Tibial nerve (tissue), 4 donors: Measurements from ENCODE around the gene C5orf52. TPM values are rescaled to one million over a fixed set of nuclear protein-coding genes. Genes with fewer than 3 reads are reported as not detected.
"Not testable (repeated sequence)": the region's sequence is repeated elsewhere in the genome, so short reads cannot be mapped to it uniquely, and the experiment has no call there.

Source experiments
- DNase-seq, 2 donors: peaks; one replicate each; pipeline ENCODE4 v3.0.0-alpha.2; 2019; ENCODE audit warnings: low spot score in 2 of 2
- H3K27ac ChIP-seq, 4 donors: fragments of 200-600 bp; sonication (generic) in 3 of 4; one replicate each; pipeline ENCODE4 v1.5.1; 2017 to 2019; ENCODE audit warnings: mild to moderate bottlenecking in 1 of 4
- H3K27me3 ChIP-seq, 2 donors: fragments of 200-600 bp; sonication (generic) in 1 of 2; one replicate each; pipeline versions ENCODE4 v1.5.1 to v1.6.0; 2017 to 2019
- H3K36me3 ChIP-seq, 3 donors: fragments of 200-600 bp; sonication (generic); one replicate each; pipeline ENCODE4 v1.5.1; 2018 to 2019
- H3K4me1 ChIP-seq, 4 donors: fragments of 200-600 bp; sonication (generic) in 3 of 4; one replicate each; pipeline ENCODE4 v1.5.1; 2017 to 2019
- H3K4me3 ChIP-seq, 4 donors: fragments of 200-600 bp; sonication (generic) in 3 of 4; one replicate each; pipeline ENCODE4 v1.5.1; 2017 to 2019; ENCODE audit warnings: mild to moderate bottlenecking in 1 of 4, moderate library complexity in 1 of 4
- H3K9me3 ChIP-seq, 4 donors: fragments of 200-600 bp; sonication (generic) in 3 of 4; one replicate each; pipeline ENCODE4 v1.5.1; 2017 to 2019
- EP300 ChIP-seq, 2 donors: sonication (generic); formaldehyde crosslinking; IDR thresholded peaks; one replicate each; pipeline ENCODE4 v1.6.1; 2017; ENCODE audit warnings: antibody characterized with exemption in 2 of 2, mild to moderate bottlenecking in 1 of 2
- POLR2A ChIP-seq, 2 donors: fragments of 450-650 bp; IDR thresholded peaks; one replicate each; pipeline ENCODE4 v1.6.1; 2017; ENCODE audit warnings: antibody characterized with exemption in 2 of 2, mild to moderate bottlenecking in 2 of 2, moderate library complexity in 2 of 2
- whole genome bisulfite sequencing, 2 donors: methylation state at CpG; one replicate each; pipeline ENCODE4 v1.1.5; 2018; 5-methylcytosine and 5-hydroxymethylcytosine counted together
- total RNA-seq, 4 donors: library from RNA; depleted of rRNA; stranded (reverse); fragments of >200 nt; gene quantifications; one replicate each; pipeline ENCODE4 v1.1.0, GENCODE V29; 2016
- TF ChIP-seq, protein P1 (sequence below), 5 experiments: fragments of 200-600 bp in 3 of 5; fragments of 450-650 bp in 2 of 5; sonication (generic) in 3 of 5; IDR thresholded peaks; one replicate each; pipeline ENCODE4 v1.5.1; 2016 to 2019; ENCODE audit warnings: antibody characterized with exemption in 5 of 5, mild to moderate bottlenecking in 3 of 5, moderate library complexity in 2 of 5

C5orf52 gene
- total RNA-seq, 4 donors from 2014 or later: not detected

DNA sequence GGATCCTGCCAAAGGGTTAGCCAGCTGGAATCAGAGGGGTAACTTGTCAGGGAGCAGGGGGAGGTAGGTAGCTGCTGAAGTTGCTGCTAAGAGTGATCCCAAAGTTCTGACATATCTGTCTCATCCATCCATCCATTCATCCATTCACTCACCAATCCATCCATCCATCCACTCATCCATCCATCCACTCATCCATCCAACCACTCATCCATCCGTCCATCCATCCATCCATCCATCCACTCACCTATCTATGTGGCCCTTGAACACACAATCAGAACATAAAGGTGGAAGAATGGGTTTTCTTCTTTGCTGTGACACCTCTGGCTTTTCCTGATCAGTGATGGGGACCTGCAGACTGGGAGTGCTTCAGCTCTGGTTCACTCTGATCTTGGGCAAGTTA is 3.0 kb upstream of the C5orf52 start:
- TF ChIP-seq EP300 (IDR thresholded peaks at IDR 0.05) (no peak), POLR2A (IDR thresholded peaks at IDR 0.05) (no peak)
- TF ChIP-seq, protein P1, sequence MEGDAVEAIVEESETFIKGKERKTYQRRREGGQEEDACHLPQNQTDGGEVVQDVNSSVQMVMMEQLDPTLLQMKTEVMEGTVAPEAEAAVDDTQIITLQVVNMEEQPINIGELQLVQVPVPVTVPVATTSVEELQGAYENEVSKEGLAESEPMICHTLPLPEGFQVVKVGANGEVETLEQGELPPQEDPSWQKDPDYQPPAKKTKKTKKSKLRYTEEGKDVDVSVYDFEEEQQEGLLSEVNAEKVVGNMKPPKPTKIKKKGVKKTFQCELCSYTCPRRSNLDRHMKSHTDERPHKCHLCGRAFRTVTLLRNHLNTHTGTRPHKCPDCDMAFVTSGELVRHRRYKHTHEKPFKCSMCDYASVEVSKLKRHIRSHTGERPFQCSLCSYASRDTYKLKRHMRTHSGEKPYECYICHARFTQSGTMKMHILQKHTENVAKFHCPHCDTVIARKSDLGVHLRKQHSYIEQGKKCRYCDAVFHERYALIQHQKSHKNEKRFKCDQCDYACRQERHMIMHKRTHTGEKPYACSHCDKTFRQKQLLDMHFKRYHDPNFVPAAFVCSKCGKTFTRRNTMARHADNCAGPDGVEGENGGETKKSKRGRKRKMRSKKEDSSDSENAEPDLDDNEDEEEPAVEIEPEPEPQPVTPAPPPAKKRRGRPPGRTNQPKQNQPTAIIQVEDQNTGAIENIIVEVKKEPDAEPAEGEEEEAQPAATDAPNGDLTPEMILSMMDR (IDR thresholded peaks at IDR 0.05): no peak
- no peak for DNase-seq

DNA sequence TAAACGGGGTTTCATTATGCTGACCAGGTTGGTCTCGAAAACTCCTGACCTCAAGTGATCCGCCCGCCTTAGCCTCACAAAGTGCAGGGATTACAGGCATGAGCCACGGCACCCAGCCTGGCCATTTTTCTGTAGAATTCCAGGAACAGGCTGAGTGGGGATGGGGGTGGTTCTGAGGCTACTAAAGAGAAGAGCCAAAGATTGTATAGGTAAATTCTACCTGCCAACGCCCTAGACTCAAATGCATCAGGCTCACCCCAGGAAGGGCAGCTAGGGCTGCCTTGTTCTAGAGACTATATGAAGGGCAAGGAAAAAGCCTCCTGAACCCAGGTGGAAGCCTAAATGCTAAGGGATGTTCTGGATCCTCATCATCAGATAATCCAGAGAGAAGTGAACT is 1.6 kb upstream of the C5orf52 start:
- no peak for TF ChIP-seq POLR2A (IDR thresholded peaks at IDR 0.05)
- Histone ChIP-seq H3K9me3 (no peaks in the 10 kb centered on the region), H3K4me1 (peaks cover 0 to 14% (median 5%) of the 10 kb centered on the region in 4 donors), H3K4me3 (no peak overlapping the region), H3K27ac (no peak overlapping the region), H3K36me3 (no peaks in the 10 kb centered on the region), H3K27me3 (peaks cover 0 to 15% of the 10 kb centered on the region in 2 donors)
- DNase-seq: no peak
- 99% methylated on average over 6 of the region's 6 CpGs for WGBS, 2 donors

More for the DNA sequence above, 3.0 kb upstream of the C5orf52 start:
- 80 to 96% methylated on average over 1 of the region's 1 CpG for WGBS, 2 donors
- H3K27ac ChIP-seq: no peak overlapping the region
- no peaks in the 10 kb centered on the region for H3K36me3 ChIP-seq
- H3K4me3 ChIP-seq: no peak overlapping the region
- peaks cover 0 to 3% (median 0%) of the 10 kb centered on the region in 4 donors for H3K9me3 ChIP-seq
- peaks cover 0 to 14% (median 5%) of the 10 kb centered on the region in 4 donors for H3K4me1 ChIP-seq
- H3K27me3 ChIP-seq: peaks cover 0 to 15% of the 10 kb centered on the region in 2 donors

DNA sequence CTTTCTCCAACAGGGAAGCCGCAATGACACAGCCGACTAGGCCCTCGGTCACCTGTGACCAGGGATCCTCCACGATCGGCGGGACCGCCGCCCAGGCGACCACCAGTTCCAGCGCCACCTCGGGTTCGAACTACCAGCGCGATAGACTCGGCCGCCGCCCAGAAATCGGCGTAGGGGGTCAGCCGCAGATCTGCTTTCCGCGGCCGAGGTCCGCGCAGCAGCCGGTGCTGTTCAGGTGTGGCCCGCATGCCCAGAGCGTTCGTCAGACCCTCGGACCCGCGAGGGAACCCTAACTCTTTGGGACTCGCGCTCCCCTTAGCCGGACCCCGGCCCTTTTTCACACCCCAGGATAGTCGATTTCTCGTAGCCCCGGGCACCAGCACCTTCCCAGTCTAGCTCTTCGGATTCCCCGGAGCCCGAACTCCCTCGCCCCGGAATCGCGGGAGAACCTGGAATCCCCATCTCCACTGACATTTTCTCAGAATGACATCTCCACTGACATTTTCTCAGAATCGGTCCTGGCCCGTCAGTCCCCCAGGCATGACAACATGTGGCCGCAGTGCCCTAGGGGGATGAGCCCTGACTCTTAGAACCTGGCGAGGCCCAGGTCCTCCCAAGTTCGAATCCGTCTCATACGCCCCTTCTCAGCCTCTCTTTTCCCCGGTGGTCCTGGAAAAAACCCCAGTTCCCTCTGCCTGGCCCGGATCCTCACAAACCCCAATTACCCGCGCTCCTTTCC is 428 bp downstream of the C5orf52 start:
- TF ChIP-seq EP300 (IDR thresholded peaks at IDR 0.05): no peak
- no peak for TF ChIP-seq POLR2A (IDR thresholded peaks at IDR 0.05)
- TF ChIP-seq, protein P1 (IDR thresholded peaks at IDR 0.05): no peak
- Histone ChIP-seq H3K4me1 (peaks cover 0 to 14% (median 5%) of the 10 kb centered on the region in 4 donors), H3K27me3 (peaks cover 0 to 15% of the 10 kb centered on the region in 2 donors), H3K27ac (peak overlapping the region in 1 of 4 donors; percentile 60), H3K36me3 (no peaks in the 10 kb centered on the region), H3K9me3 (no peaks in the 10 kb centered on the region), H3K4me3 (peak overlapping the region; percentile 29 to 65 (median 59))
- 42 to 43% methylated on average over 35 to 40 of the region's 57 CpGs for WGBS, 2 donors
- no peak for DNase-seq

DNA sequence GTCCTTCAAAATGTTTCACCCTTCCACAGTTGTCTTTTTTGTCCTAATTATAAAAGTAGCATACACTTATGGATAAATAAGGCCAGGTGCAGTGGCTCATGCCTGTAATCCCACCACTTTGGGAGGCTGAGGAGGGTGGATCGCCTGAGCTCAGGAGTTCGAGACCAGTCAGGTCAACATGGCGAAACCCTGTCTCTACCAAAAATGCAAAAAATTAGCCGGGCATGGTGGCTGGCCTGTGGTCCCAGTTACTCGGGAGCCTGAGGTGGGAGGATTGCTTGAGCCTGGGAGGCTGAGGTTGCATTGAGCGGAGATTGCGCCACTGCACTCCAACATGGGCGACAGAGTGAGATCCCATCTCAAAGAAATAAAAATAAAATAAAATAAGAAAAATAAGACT is 1.6 kb downstream of the C5orf52 start:
- DNase-seq: no peak
- Histone ChIP-seq H3K4me1 (peaks cover 0 to 14% (median 5%) of the 10 kb centered on the region in 4 donors), H3K4me3 (no peak overlapping the region), H3K36me3 (no peaks in the 10 kb centered on the region), H3K9me3 (no peaks in the 10 kb centered on the region), H3K27ac (no peak overlapping the region), H3K27me3 (peaks cover 0 to 15% of the 10 kb centered on the region in 2 donors)
- no peak for TF ChIP-seq EP300 (IDR thresholded peaks at IDR 0.05)
- no peak for TF ChIP-seq POLR2A (IDR thresholded peaks at IDR 0.05)
- TF ChIP-seq, protein P1 (IDR thresholded peaks at IDR 0.05): no peak
- WGBS, 2 donors: 92 to 95% methylated on average over 8 of the region's 8 CpGs

DNA sequence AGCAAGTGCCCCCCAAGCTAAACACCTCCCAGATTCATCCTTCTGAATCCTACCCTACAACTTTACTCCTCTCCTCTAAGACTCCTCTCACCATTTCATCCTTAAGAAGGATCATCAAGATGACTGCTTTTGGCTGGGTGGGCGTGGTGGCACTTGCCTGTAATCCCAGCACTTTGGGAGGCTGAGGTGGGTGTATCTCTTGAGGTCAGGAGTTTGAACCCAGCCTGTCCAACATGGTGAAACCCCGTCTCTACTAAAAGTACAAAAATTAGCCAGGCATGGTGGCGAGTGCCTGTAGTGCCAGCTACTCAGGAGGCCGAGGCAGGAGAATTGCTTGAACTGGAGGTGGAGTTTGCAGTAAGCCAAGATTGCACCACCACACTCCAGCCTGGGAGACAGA is 3.0 kb downstream of the C5orf52 start:
- 89 to 90% methylated on average over 4 of the region's 4 CpGs for WGBS, 2 donors
- Histone ChIP-seq H3K27me3 (peaks cover 0 to 15% of the 10 kb centered on the region in 2 donors), H3K4me1 (peaks cover 0 to 14% (median 5%) of the 10 kb centered on the region in 4 donors)
- not testable (repeated sequence) for H3K36me3 ChIP-seq, DNase-seq, H3K4me3 ChIP-seq, H3K27ac ChIP-seq, H3K9me3 ChIP-seq

DNA sequence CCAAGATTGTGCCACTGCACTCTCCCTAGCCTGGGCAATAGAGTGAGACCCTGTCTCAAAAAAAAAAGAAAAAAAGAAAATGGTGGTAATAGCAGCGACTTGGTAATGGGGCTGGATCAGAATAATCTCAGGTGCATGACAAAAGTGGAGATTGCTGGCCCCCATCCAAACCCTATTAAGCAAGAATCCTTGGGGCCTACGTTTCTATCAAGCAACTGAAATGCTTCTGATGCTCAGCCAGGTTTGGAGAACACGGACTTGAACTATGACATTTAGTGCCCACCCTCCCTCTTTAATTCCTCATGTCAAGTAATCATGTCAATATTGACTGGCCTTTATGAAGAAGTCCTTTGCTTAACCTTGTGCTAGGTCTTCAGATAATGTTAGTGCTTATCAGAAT is 6.6 kb downstream of the C5orf52 start:
- DNase-seq: no peak
- H3K4me1 ChIP-seq: no peaks in the 10 kb centered on the region
- no peaks in the 10 kb centered on the region for H3K36me3 ChIP-seq
- no peak overlapping the region for H3K4me3 ChIP-seq
- H3K27me3 ChIP-seq: no peaks in the 10 kb centered on the region
- no peak overlapping the region for H3K27ac ChIP-seq
- H3K9me3 ChIP-seq: no peaks in the 10 kb centered on the region
- WGBS, 2 donors: 66% methylated on average over 3 of the region's 3 CpGs
- TF ChIP-seq POLR2A (IDR thresholded peaks at IDR 0.05) (no peak), EP300 (IDR thresholded peaks at IDR 0.05) (no peak)
- TF ChIP-seq, protein P1 (IDR thresholded peaks at IDR 0.05): no peak
